Activated naive CD4-positive, alpha-beta T cell treated with anti-CD3 and anti-CD28 coated beads, Interleukin-2, amount 10 ng/mL, durations not matched to agents 7 days and 5 days (primary cell): Measurements from ENCODE around the gene PPP3R1.
A peak's percentile ranks its signal among the peaks of the same experiment; 100 is the strongest.

ENCODE experiments used
- CTCF ChIA-PET: fragments of 350-600 bp; sonication (Branson Sonifier 250); formaldehyde crosslinking; loops from one replicate; lab custom pipeline; 2021; ENCODE audit warnings: antibody characterized with exemption; lab: Charles Lee
- DNase-seq: peaks from one replicate; pipeline ENCODE4 v3.0.0-alpha.2; 2020
- H3K27ac Mint-ChIP-seq: one replicate; pipeline ENCODE4 v1.8.0; 2021; ENCODE audit warnings: mild to moderate bottlenecking, moderate library complexity, mixed read lengths
- H3K27me3 Mint-ChIP-seq: one replicate; pipeline ENCODE4 v1.8.0; 2021; ENCODE audit warnings: mild to moderate bottlenecking, mixed read lengths
- H3K36me3 Mint-ChIP-seq: one replicate; pipeline ENCODE4 v1.8.0; 2021; ENCODE audit warnings: mixed read lengths
- H3K4me1 Mint-ChIP-seq: one replicate; pipeline ENCODE4 v1.8.0; 2021; ENCODE audit warnings: mixed read lengths
- H3K4me3 Mint-ChIP-seq: one replicate; pipeline ENCODE4 v1.8.0; 2021; ENCODE audit warnings: mild to moderate bottlenecking, moderate library complexity, mixed read lengths
- H3K9me3 Mint-ChIP-seq: one replicate; pipeline ENCODE4 v1.8.0; 2021; ENCODE audit warnings: mixed read lengths

Gene PPP3R1

GRCh38 chr2:68206793-68207192 is 45.5 kb downstream of the PPP3R1 start:
- DNase-seq = no peak

GRCh38 chr2:68203587-68203986 is 48.7 kb downstream of the PPP3R1 start:
- H3K36me3 Mint-ChIP-seq = peaks cover 18% of the 10 kb centered on the region
- no peaks in the 10 kb centered on the region for H3K27me3 Mint-ChIP-seq
- H3K9me3 Mint-ChIP-seq = no peaks in the 10 kb centered on the region
- H3K4me3 Mint-ChIP-seq = peak overlapping the region; percentile 50
- H3K4me1 Mint-ChIP-seq = peaks cover 56% of the 10 kb centered on the region
- peak overlapping the region; percentile 83 for H3K27ac Mint-ChIP-seq
- no peak for DNase-seq
- CTCF ChIA-PET = interaction anchor here (0.7 kb wide), 1 partner anchor 30 kb away, joined by 4 read pairs; no protein-coding TSS in a partner anchor

More at GRCh38 chr2:68206793-68207192, 45.5 kb downstream of the PPP3R1 start:
- Mint-ChIP-seq H3K27ac (no peak overlapping the region), H3K36me3 (peaks cover 26% of the 10 kb centered on the region), H3K9me3 (no peaks in the 10 kb centered on the region), H3K27me3 (no peaks in the 10 kb centered on the region), H3K4me1 (peaks cover 50% of the 10 kb centered on the region), H3K4me3 (no peak overlapping the region)
- CTCF ChIA-PET = interaction anchor here (0.9 to 1.9 kb wide), 5 partner anchors 10 to 78 kb away, joined by 3 to 6 read pairs (median 4); no protein-coding TSS in a partner anchor

- no peaks in the 10 kb centered on the region for H3K27me3 Mint-ChIP-seq
- no peak overlapping the region for H3K27ac Mint-ChIP-seq
- no peak for DNase-seq
- CTCF ChIA-PET = interaction anchor here (0.7 to 1.7 kb wide), 4 partner anchors 15 to 83 kb away, joined by 3 to 5 read pairs (median 4); no protein-coding TSS in a partner anchor
- H3K9me3 Mint-ChIP-seq = no peaks in the 10 kb centered on the region
- no peak overlapping the region for H3K4me3 Mint-ChIP-seq
- peaks cover 33% of the 10 kb centered on the region for H3K4me1 Mint-ChIP-seq
- peaks cover 17% of the 10 kb centered on the region for H3K36me3 Mint-ChIP-seq
Observed at GRCh38 chr2:68200157-68200787, 52.1 kb downstream of the PPP3R1 start.

GRCh38 chr2:68196120-68196716 is 56.1 kb downstream of the PPP3R1 start:
- Mint-ChIP-seq H3K9me3 (no peaks in the 10 kb centered on the region), H3K27ac (no peak overlapping the region)
- peak; percentile 50 for DNase-seq

GRCh38 chr2:68195096-68195495 is 57.2 kb downstream of the PPP3R1 start:
- no peak for DNase-seq
- no peak overlapping the region for H3K27ac Mint-ChIP-seq

More at GRCh38 chr2:68196120-68196716, 56.1 kb downstream of the PPP3R1 start:
- Mint-ChIP-seq H3K36me3 (peaks cover 5% of the 10 kb centered on the region), H3K4me3 (no peak overlapping the region), H3K4me1 (peaks cover 12% of the 10 kb centered on the region), H3K27me3 (no peaks in the 10 kb centered on the region)
- CTCF ChIA-PET = interaction anchor here (0.7 to 5.5 kb wide), 18 partner anchors 10 to 284 kb away, joined by 3 to 31 read pairs (median 4); no protein-coding TSS in a partner anchor

GRCh38 chr2:68193787-68194372 is 58.5 kb downstream of the PPP3R1 start:
- H3K27ac Mint-ChIP-seq = no peak overlapping the region
- H3K27me3 Mint-ChIP-seq = no peaks in the 10 kb centered on the region
- H3K36me3 Mint-ChIP-seq = peaks cover 4% of the 10 kb centered on the region
- H3K9me3 Mint-ChIP-seq = no peaks in the 10 kb centered on the region
- no peak overlapping the region for H3K4me3 Mint-ChIP-seq
- no peak for DNase-seq
- peaks cover 15% of the 10 kb centered on the region for H3K4me1 Mint-ChIP-seq
- CTCF ChIA-PET = interaction anchor here (0.9 to 5.5 kb wide), 2 partner anchors 31 to 72 kb away, joined by 4 to 31 read pairs; no protein-coding TSS in a partner anchor

More at GRCh38 chr2:68195096-68195495, 57.2 kb downstream of the PPP3R1 start:
- H3K4me1 Mint-ChIP-seq = peaks cover 9% of the 10 kb centered on the region
- CTCF ChIA-PET = interaction anchor here (0.6 to 5.5 kb wide), 7 partner anchors 10 to 160 kb away, joined by 3 to 31 read pairs (median 5); no protein-coding TSS in a partner anchor
- H3K4me3 Mint-ChIP-seq = no peak overlapping the region
- no peaks in the 10 kb centered on the region for H3K9me3 Mint-ChIP-seq
- peaks cover 4% of the 10 kb centered on the region for H3K36me3 Mint-ChIP-seq
- no peaks in the 10 kb centered on the region for H3K27me3 Mint-ChIP-seq

GRCh38 chr2:68193144-68193543 is 59.2 kb downstream of the PPP3R1 start:
- Mint-ChIP-seq H3K36me3 (peaks cover 4% of the 10 kb centered on the region), H3K4me3 (no peak overlapping the region), H3K27ac (no peak overlapping the region), H3K4me1 (peaks cover 20% of the 10 kb centered on the region), H3K9me3 (no peaks in the 10 kb centered on the region), H3K27me3 (no peaks in the 10 kb centered on the region)
- CTCF ChIA-PET = no interaction called here
- DNase-seq = no peak

GRCh38 chr2:68190991-68191731 is 61.2 kb downstream of the PPP3R1 start:
- no peak overlapping the region for H3K27ac Mint-ChIP-seq
- H3K4me3 Mint-ChIP-seq = no peak overlapping the region
- CTCF ChIA-PET = interaction anchor here (1.2 to 3.6 kb wide), 2 partner anchors 15 to 69 kb away, joined by 4 to 11 read pairs; no protein-coding TSS in a partner anchor
- peaks cover 6% of the 10 kb centered on the region for H3K36me3 Mint-ChIP-seq
- H3K9me3 Mint-ChIP-seq = no peaks in the 10 kb centered on the region
- H3K27me3 Mint-ChIP-seq = no peaks in the 10 kb centered on the region
- DNase-seq = no peak
- peaks cover 20% of the 10 kb centered on the region for H3K4me1 Mint-ChIP-seq

GRCh38 chr2:68189991-68190784 is 62.1 kb downstream of the PPP3R1 start:
- Mint-ChIP-seq H3K4me1 (peaks cover 16% of the 10 kb centered on the region), H3K9me3 (no peaks in the 10 kb centered on the region), H3K4me3 (no peak overlapping the region), H3K27me3 (no peaks in the 10 kb centered on the region), H3K27ac (peak overlapping the region; percentile 58), H3K36me3 (peaks cover 9% of the 10 kb centered on the region)
- CTCF ChIA-PET = interaction anchor here (3.6 kb wide), 1 partner anchor 68 kb away, joined by 11 read pairs; no protein-coding TSS in a partner anchor
- DNase-seq = no peak

GRCh38 chr2:68188831-68189230 is 63.5 kb downstream of the PPP3R1 start:
- Mint-ChIP-seq H3K27me3 (no peaks in the 10 kb centered on the region), H3K36me3 (peaks cover 15% of the 10 kb centered on the region), H3K9me3 (no peaks in the 10 kb centered on the region), H3K4me3 (no peak overlapping the region), H3K4me1 (peaks cover 16% of the 10 kb centered on the region), H3K27ac (no peak overlapping the region)
- CTCF ChIA-PET = interaction anchor here (1.0 to 3.6 kb wide), 3 partner anchors 31 to 67 kb away, joined by 3 to 11 read pairs (median 4); partner anchors contain the start of gene PNO1
- DNase-seq = no peak

- H3K27ac Mint-ChIP-seq = peak overlapping the region; percentile 3
- DNase-seq = no peak
- no peaks in the 10 kb centered on the region for H3K9me3 Mint-ChIP-seq
- no peak overlapping the region for H3K4me3 Mint-ChIP-seq
- CTCF ChIA-PET = interaction anchor here (3.5 kb wide), 1 partner anchor 12 kb away, joined by 12 read pairs; no protein-coding TSS in a partner anchor
- no peaks in the 10 kb centered on the region for H3K27me3 Mint-ChIP-seq
- H3K36me3 Mint-ChIP-seq = peaks cover 20% of the 10 kb centered on the region
- H3K4me1 Mint-ChIP-seq = peaks cover 13% of the 10 kb centered on the region
Observed at GRCh38 chr2:68187329-68187728, 65.0 kb downstream of the PPP3R1 start.

GRCh38 chr2:68185541-68186164 is 66.7 kb downstream of the PPP3R1 start:
- Mint-ChIP-seq H3K27me3 (no peaks in the 10 kb centered on the region), H3K4me3 (no peak overlapping the region), H3K4me1 (peaks cover 12% of the 10 kb centered on the region), H3K9me3 (no peaks in the 10 kb centered on the region), H3K27ac (peak overlapping the region; percentile 42), H3K36me3 (peaks cover 29% of the 10 kb centered on the region)
- DNase-seq = peak; percentile 67
- CTCF ChIA-PET = interaction anchor here (0.6 to 3.5 kb wide), 12 partner anchors 8 to 99 kb away, joined by 3 to 12 read pairs (median 5); partner anchors contain the start of gene PNO1
